Activated T-helper 1 cell treated with Interleukin-2 at 50 U/mL for 16 hours (primary cell): Measurements from ENCODE around the gene TRAFD1.

Experiments used
- DNase-seq: peaks from one replicate; pipeline ENCODE4 v3.0.0-alpha.2; 2020; ENCODE audit warnings: low read depth

Gene TRAFD1

GRCh38 chr12:112158461-112159145 lies 33.2 kb downstream of the TRAFD1 start:
- DNase-seq, result peak; percentile 8

GRCh38 chr12:112159146-112159541 lies 33.8 kb downstream of the TRAFD1 start:
- DNase-seq, result no peak

GRCh38 chr12:112160611-112161010 lies 35.3 kb downstream of the TRAFD1 start:
- DNase-seq, result no peak

- DNase-seq, result no peak
Observed at GRCh38 chr12:112161711-112162110, 36.4 kb downstream of the TRAFD1 start.

GRCh38 chr12:112162241-112162790 lies 37.0 kb downstream of the TRAFD1 start:
- no peak for DNase-seq

- no peak for DNase-seq
Observed at GRCh38 chr12:112163056-112163455, 37.7 kb downstream of the TRAFD1 start.

GRCh38 chr12:112163471-112163991 lies 38.2 kb downstream of the TRAFD1 start:
- no peak for DNase-seq

- no peak for DNase-seq
Observed at GRCh38 chr12:112164011-112164660, 38.8 kb downstream of the TRAFD1 start.

- DNase-seq, result no peak
Observed at GRCh38 chr12:112165624-112166023, 40.3 kb downstream of the TRAFD1 start.

- no peak for DNase-seq
Observed at GRCh38 chr12:112166051-112167015, 41.0 kb downstream of the TRAFD1 start.

- DNase-seq, result no peak
Observed at GRCh38 chr12:112167031-112167461, 41.7 kb downstream of the TRAFD1 start.

- no peak for DNase-seq
Observed at GRCh38 chr12:112167718-112168525, 42.6 kb downstream of the TRAFD1 start.

- no peak for DNase-seq
Observed at GRCh38 chr12:112168561-112168971, 43.2 kb downstream of the TRAFD1 start.

GRCh38 chr12:112169161-112169872 lies 44.0 kb downstream of the TRAFD1 start:
- DNase-seq, result no peak

GRCh38 chr12:112169966-112170365 lies 44.6 kb downstream of the TRAFD1 start:
- DNase-seq, result no peak

GRCh38 chr12:112170376-112170775 lies 45.0 kb downstream of the TRAFD1 start:
- DNase-seq, result no peak

GRCh38 chr12:112170971-112171596 lies 45.7 kb downstream of the TRAFD1 start:
- no peak for DNase-seq

GRCh38 chr12:112172556-112173324 lies 47.4 kb downstream of the TRAFD1 start:
- DNase-seq, result no peak
